Stimulated activated CD4-positive, alpha-beta T cell treated with anti-CD3 and anti-CD28 coated beads, TNF-alpha, amount 100 ng/mL, for 4 hours (primary cell): ENCODE measurements around the gene PTP4A1.
A peak's percentile ranks its signal among the peaks of the same experiment; 100 is the strongest.

Experiments
- DNase-seq, 3 experiments: peaks; one replicate each; pipeline ENCODE4 v3.0.0-alpha.2; 2020; ENCODE audit warnings: low read depth in 3 of 3

Gene PTP4A1

DNA sequence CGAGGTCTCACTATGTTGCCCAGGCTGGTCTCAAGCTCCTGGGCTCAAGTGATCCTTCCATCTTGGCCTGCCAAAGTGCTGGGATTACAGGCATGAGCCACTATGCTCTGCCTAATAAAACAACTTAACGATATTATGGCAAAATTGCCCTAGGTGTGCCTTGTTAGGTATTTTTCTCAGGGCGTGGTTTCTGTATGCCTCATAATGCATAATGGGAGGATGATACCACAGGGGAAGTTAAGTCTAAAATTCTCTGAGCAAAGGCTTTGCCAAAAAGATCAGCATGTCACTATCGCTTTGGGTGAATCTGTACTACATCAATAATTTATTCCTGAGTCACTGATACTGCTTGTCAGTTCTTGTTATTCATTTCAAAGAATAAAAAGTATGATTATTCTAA, 15.9 kb upstream of the PTP4A1 start:
- DNase-seq: no peak

DNA sequence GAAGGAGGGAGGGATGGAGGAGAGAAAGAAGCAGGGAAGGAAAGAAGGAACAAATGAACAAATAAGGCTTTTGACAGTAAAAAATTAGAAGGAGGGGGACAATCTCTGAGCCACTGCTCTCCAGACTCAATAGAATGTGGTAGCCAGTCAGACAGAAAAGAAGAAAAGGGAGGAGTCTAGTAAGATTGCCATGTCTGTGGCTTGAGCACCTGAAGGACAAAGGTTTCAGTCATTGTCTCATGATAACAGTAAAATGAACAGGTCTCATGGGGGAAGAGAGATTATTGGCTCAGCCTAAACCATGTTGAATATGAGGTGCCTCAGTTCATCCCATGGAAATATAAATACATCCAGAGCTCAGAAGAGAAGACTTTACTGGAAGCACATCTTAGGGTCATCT, 14.0 kb upstream of the PTP4A1 start:
- DNase-seq: no peak

DNA sequence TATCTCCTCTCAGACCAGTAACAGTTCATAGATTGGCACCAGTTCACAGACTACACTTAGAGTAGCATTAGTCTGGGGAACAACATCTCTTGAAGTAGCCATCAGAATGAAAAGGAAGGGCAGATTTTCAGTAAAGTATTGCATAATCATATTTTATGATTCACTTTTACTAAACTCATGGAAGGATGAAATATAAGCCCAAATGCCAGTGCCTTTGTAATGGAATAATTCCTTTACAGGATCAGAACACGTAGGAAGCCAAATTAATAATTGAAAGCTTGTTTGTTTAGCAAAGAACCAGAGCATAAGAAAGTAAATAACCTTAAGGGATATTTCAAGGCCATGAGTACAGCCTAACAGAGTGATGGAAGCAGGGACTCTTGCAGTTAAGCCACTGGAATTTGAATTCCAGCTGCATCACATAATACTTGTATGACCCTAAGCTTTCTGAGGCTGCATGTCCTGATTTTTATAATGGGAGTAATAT, 11.4 kb upstream of the PTP4A1 start:
- DNase-seq: no peak

DNA sequence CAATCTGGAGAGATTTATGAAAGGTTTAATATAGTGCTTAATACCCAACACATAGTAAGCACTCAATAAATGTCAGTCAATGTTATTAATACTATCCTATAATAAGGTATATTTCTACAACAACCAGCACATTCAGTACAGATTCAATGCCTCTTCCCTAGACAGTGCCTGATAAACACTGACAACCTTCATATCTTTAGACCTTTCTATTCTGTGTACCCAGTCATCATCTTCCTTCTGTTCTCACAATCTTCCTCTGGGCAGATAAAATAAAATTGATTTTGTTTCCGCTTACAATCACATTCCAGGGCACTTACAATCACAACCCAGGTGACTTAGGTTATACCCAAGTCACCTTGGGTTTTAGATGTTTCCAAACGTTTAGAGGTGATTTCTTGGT, 11.0 kb upstream of the PTP4A1 start:
- DNase-seq: no peak

DNA sequence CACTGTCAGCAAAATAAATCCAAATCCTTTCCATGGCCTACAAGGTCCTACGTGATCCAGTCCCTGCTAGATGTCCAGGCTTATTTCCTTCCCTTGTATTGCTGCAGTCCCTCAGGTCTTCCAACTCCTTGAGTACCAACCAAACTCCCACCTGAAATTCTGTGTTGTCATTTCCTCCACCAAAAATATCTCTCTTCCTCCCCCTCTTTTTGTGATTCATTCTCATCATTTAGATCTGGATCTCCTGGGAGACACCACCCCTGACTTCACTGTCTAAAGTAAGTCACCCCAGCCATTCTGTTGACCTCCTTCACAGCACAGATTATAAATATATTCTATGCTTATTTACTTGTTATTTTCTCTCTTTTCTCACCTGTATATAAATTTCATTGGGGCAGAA, 9.0 kb upstream of the PTP4A1 start:
- DNase-seq: no peak

DNA sequence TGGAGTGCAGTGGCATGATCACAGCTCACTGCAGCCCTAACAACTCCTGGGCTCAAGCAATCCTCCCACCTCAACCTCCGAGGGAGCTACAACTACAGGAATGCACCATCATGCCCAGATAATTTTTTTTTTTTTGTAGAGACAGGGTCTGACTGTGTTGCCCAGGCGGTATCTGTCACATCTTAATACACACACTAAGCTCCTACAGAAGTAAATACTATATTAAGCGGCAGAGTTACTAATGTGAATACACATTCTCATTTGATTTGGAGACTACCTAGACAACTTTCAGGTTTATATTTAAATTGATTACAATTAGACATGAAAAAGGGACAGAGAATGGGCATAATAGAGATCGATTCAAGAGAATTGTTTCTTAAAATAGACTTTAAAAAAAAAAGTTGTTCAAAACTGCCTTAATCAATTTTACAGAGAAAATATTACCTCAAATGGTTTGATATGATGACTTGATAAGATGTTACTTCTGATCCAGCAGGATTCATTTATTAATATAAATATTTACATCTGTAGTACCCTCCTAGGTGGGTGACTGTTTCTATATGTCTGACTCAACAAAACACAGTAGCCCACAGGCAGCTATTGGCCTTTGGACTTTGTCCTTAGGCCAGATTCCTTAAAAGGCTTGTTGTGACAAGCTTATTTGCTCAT, 7.1 kb upstream of the PTP4A1 start:
- no peak for DNase-seq

DNA sequence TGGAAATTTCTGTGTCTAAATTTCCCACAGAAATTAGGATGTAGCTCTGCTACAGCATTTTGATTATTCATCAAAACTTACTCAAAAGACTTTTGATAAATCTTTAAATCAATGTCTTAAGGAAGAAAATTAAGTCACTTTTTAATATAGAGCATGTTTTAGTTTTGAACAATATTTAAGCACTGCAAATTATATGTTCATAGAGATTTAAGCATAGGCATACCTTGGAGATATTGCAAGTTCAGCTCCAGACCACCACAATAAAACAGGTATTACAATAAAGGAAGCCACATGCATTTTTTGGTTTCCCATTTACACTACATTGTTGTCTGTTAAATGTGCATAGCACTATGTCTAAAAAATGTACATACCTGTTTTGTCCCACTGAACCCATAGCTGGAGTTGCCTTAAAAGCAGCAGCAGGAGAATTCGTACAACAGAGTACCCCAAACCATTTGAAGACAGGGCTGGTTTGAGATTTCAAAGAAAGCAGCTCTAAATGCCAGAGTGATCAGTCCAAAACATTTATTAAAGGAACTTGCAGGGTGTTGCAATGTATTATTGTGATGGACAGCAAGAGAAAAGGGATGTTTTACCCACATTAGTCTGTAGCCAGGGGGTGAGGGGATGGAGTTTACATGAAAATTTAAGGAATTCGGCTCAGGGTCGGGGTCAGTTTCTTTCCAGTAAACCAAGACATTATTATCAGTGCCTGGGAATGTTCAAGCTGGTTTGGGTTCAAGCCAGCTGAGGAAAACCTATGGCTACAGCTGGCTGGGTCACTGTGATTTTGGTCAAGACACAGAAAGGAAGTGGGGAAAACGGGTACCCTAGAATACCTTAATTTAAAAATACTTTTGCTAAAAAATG, 6.3 kb upstream of the PTP4A1 start:
- no peak for DNase-seq

DNA sequence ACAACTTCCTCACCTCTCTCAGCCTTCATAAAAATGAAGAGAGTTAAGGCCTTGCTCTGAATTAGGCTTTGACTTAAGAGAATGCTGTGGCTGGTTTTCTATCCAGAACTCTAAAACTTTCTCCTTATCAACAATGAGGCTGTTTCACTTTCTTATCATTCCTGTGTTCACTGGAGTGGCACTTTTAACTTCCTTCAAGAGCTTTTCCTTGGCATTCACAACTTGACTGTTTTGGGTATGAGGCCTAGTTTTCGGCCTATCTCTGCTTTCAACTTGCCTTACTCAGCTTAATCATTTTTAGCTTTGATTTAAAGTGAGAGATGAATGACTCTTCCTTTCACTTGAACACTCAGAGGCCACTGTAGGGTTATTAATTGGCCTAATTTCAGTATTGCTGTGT, 4.3 kb upstream of the PTP4A1 start:
- DNase-seq: no peak

DNA sequence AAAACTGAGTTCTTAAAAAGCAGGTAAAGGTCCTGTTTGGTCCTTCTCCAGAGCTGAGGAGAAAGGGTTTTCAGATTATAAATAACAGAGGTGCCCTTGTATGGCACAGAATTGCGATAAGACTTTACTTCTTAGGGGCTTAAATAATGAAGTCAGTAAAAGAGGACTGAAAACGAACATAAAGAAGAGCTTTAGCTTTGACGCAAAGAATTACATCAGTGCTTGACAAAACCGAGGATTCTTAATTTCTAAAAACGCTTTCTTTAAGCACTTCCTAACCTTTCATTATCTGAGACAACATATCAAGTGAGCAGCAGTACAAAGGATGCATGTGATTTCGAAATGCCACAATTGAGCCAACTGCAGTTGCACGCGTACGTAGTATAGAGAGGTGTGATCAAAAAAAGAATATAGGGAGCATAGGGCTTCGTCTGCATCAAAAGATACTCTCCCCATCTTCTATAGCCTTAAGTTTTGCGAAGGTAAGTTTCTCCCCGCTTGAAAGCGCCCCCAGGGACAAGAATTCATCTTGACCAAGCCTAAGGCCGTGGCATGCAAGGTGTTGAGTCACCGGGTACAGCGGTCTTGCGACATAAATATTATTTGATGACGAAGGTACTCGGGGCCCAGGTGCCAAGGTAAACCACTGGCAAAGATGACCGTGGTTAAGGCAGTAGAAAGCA, 778 bp upstream of the PTP4A1 start:
- DNase-seq: no peak

DNA sequence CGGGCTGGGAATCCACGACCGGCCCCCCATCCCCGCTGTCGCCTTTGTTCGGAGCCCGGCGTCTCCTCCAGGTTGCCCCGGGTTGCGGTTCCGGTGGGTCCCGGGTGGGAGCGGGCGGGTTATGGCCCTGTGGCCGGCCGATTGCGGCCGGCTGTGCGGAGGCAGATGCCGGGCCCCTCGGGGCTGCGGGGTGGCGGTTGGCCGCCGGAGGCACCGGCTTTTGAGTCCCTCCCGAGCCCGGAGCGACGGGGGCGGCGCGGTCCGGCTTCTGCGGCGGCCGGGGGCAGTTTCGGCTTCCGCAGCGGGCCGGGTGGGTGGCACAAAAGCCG, 431 bp downstream of the PTP4A1 start:
- DNase-seq: no peak

DNA sequence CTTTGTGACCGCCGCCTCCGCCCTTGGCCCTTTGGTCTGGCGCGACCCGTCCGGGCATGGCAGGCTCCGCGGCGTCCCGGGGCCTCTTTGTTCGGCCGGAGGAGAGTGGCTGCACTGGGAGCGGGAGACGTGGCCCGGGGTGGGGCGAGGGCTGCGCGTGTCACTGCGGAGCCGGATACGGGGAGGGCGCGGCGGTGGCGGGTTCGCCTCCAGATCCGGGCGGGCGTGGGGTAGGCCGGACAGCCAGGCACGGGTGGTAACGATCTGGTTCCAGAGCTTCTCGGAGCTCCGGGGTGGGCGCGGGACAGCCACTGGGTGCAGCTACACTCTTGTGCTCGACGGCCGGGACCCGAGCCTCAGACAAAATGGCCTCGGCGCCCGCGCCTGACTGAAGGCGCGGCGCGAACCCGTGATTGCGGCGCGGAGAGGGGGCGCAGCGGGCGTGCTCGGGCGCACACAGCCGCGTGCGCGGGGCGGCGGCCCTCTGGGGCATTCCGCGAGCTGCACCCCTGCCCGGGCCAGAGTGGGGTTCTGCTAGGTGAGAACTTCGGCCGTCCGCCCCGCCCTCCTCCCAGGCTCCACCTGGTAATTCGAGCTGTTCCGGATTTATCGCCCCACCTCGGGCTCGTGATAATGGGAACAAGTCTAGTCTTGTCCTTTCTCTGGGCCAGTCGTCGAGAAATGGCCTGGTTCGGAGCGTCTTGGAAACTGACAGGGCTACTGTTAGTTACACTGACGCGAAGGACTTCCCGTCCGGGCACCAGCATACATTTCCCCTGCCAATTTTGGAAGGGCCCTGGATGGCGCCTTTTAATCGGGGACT, 1.0 kb downstream of the PTP4A1 start:
- peak; percentile 42 to 49 (median 48) for DNase-seq

DNA sequence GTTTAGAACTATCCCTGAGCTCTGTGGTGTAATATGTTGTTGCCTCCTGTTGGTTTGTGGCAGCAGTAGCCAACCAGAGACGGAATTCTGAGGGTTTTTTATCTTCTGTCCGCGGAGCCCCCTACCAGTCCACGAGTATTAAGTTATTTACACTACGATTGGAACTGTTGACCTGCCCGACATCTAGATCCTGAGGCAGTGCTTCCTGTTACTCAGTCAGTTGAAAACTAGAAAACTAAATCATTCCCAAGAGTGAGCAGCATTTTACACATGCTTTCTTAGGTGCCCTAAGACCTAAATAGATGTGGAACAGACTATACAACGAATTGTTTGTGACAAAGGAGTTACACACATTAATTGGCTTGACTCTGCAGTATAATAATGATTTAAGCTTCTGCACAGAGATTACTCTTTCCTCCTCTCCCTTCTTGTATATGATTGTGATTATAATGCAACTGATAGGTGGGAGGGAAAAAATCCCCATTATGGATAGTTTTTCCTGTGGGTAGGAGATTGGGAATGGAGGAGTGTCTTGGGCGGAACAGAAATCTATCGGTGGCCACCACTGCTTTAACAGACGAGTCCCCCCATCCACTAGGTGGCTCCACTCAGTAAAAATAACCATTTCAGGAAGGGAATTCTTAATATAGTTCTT, 1.7 kb downstream of the PTP4A1 start:
- DNase-seq: peak in 1 of 3 experiments; percentile 6

DNA sequence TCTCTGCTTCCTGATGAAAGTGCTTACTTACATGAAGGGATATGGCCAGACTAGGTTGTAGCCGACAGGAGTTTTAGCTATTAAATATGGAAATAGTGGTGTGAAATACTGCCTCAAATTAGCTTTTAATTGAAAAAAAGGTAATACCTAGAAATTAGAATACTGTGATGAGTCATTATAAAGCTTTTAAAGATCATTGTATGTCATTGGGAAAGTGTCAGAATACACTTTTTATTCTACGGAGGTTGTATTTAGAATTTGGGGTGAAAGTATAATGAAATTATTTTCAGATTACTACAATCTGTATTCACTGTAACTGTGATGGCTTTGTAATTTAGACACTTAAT, 2.2 kb downstream of the PTP4A1 start:
- no peak for DNase-seq

DNA sequence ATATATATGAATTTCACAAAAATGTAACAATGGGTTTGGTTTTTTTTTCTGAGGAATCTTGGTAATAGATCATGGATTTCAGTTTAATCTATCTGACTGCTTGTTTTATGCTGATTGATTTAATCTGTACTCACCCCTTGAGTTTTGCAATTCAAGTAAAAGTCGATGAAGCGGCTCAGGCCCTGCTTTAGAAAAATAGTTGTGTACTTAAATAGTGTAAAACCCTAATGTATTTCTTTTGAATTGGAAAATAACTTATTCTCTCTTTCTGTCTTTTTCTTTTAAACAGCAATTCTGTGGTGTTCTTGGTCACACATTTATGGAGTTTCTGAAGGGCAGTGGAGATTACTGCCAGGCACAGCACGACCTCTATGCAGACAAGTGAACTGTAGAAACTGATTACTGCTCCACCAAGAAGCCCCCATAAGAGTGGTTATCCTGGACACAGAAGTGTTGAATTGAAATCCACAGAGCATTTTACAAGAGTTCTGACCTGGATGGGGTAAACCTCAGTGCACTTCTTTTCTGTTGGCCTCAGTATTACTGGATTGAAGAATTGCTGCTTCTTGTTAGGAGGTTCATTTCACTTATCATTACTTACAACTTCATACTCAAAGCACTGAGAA, 4.0 kb downstream of the PTP4A1 start:
- no peak for DNase-seq

DNA sequence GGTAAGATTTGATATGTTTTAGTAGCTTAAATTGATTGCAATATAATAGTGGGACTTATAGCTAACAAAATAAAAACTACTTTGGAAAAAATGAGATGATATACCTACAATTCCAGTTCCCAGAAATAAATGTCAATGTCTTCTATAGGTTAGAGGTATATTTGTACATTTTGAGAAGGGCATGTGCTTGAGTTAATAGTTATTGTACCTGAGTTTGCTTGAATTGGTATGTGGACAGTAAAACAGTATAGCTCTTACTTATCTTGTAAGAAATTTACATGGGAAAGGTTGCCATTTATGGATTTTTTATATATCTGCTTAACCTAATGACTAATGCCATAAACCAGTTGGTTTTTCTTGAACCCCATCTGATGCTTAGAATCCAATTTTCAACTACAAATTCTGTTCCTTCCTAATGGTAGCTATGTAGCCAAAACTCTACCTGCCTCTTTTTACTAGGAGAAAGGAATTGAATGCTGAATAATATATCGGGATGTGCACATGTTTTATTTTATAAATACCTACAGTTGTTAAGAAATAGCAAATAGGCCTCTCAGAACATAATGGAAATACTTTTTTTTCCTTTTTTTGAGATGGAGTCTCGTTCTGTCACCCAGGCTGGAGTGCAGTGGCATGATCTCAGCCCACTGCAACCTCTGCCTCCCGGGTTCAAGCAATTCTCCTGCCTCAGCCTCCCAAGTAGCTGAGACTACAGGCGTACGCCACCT, 4.9 kb downstream of the PTP4A1 start:
- no peak for DNase-seq

DNA sequence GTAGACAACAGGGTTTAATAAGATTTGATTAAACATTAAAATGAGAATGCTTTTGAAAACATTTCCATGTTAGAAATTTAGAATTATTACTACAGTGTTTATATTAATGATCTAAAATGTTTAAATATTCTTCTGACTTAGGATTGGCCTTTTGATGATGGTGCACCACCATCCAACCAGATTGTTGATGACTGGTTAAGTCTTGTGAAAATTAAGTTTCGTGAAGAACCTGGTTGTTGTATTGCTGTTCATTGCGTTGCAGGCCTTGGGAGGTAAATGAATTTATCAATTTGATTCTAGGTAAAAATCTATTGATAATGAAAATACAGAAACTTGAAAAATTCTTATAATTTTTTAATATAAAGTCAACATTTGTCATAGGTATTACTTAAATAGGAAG, 6.5 kb downstream of the PTP4A1 start:
- no peak for DNase-seq

DNA sequence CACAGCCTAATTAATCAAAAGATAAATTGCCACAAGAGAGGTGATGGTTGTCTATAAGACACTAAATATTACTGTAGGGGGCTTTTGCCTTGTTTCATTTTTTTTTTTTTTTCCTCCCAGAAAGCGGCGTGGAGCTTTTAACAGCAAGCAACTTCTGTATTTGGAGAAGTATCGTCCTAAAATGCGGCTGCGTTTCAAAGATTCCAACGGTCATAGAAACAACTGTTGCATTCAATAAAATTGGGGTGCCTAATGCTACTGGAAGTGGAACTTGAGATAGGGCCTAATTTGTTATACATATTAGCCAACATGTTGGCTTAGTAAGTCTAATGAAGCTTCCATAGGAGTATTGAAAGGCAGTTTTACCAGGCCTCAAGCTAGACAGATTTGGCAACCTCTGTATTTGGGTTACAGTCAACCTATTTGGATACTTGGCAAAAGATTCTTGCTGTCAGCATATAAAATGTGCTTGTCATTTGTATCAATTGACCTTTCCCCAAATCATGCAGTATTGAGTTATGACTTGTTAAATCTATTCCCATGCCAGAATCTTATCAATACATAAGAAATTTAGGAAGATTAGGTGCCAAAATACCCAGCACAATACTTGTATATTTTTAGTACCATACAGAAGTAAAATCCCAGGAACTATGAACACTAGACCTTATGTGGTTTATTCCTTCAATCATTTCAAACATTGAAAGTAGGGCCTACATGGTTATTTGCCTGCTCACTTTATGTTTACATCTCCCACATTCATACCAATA, 7.8 kb downstream of the PTP4A1 start:
- no peak for DNase-seq

DNA sequence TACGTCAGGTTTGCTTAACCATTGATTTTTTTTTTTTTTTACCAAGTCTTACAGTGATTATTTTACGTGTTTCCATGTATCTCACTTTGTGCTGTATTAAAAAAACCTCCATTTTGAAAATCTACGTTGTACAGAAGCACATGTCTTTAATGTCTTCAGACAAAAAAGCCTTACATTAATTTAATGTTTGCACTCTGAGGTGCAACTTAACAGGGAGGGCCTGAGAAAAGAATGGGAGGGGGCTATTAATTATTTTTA, 8.4 kb downstream of the PTP4A1 start:
- DNase-seq: no peak

DNA sequence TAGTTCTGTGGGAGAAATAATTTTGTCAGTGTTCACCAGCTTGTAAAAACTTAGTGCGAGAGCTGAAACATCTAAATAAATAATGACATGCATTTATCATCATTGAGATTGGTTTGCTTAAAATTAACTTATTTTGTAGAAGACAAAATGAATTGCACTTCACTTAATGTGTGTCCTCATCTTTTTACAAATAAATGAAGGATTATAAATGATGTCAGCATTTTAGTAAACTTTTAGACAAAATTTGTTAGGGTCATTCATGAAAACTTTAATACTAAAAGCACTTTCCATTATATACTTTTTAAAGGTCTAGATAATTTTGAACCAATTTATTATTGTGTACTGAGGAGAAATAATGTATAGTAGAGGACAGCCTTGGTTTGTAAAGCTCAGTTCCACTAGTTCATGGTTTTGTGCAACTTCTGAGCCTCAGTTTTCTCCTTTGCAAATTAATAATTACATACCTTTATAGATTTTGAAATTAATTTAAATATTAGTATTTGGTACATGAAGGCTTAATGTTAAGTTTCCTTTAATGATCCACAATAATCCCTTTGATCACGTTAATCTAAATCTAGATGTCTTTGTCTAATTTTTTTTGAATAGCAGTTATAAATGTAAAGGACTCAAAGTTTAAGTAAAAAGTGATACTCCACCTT, 9.2 kb downstream of the PTP4A1 start:
- no peak for DNase-seq
